Urinary bladder (tissue), 4 donors: ENCODE data around the gene EID1. TPM values are rescaled to one million over a fixed set of nuclear protein-coding genes. Genes with fewer than 3 reads are reported as not detected.
A peak's percentile ranks its signal among the peaks of the same experiment; 100 is the strongest.
"Not testable (repeated sequence)": the region's sequence is repeated elsewhere in the genome, so short reads cannot be mapped to it uniquely, and the experiment has no call there.

Experiments
- DNase-seq: peaks from one replicate; pipeline ENCODE4 v3.0.0-alpha.2; 2015; ENCODE audit errors: extremely low spot score
- H3K27ac ChIP-seq: one replicate; pipeline ENCODE4 v1.5.1; 2013; ENCODE audit warnings: low read depth, mild to moderate bottlenecking, moderate library complexity
- H3K36me3 ChIP-seq: one replicate; pipeline ENCODE4 v1.6.1; 2013; ENCODE audit warnings: mild to moderate bottlenecking, moderate library complexity; ENCODE audit not compliant: insufficient read depth
- H3K4me1 ChIP-seq: one replicate; pipeline ENCODE4 v1.6.1; 2013; ENCODE audit warnings: mild to moderate bottlenecking, moderate library complexity; ENCODE audit not compliant: insufficient read depth
- H3K4me3 ChIP-seq: one replicate; pipeline ENCODE4 v1.5.1; 2013; ENCODE audit warnings: low read depth, low read length
- WGBS: extraction: QIAGEN DNeasy Blood & Tissue Kit; methylation state at CpG from one replicate; pipeline ENCODE4 v1.1.7; 2013; 5-methylcytosine and 5-hydroxymethylcytosine counted together
- polyA plus RNA-seq: library from polyadenylated mRNA; stranded (reverse); fragments of 200-250 nt; gene quantifications from one replicate; pipeline ENCODE4 v1.2.3, GENCODE V29; 2013
- total RNA-seq: library from RNA; depleted of rRNA; stranded (reverse); fragments of >200 nt; gene quantifications from one replicate; pipeline ENCODE4 v1.2.3, GENCODE V29; 2014
- donor health status: healthy with polysubstance abuse.
- donor health status: healthy.

EID1 gene
- 260 TPM for total RNA-seq
- polyA plus RNA-seq: 241 TPM

DNA sequence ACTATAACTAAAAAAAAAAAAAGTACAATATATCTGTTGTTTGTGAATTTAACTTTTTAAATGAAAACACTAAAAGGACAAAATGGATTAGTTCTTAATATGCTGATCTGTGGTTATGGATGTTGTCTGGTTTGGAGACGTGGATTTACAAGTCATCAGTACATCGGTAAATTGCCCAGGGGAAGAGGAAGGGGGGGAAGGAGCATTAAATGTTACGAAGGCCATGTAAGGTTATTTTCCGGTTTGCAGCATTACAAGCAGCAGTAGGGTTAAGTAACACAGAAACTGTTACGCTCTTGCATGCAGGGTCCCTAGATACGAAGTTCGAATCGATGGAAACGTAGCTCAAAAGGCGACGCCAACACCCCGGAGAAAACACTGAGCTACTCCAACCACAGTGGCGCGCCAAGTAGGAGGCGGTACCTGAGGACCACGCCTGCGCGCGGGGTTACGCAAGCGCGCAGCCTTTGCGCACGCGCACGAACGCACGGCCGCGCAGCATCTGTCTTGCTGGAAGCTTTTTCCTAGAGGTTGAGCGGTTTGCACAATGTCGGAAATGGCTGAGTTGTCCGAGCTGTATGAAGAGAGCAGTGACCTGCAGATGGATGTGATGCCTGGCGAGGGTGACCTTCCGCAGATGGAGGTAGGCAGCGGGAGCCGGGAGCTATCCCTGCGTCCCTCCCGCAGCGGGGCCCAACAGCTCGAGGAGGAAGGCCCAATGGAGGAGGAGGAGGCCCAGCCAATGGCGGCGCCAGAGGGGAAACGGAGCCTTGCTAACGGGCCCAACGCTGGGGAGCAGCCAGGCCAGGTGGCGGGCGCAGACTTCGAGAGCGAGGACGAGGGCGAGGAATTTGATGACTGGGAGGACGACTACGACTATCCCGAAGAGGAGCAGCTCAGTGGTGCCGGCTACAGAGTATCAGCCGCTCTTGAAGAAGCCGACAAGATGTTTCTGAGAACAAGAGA, at the start of gene EID1:
TSS of gene EID1 (plus strand) at position 505 of the 966 bp plus-strand sequence. CDS start at position 548, 43 bp downstream.
- peak; percentile 88 for DNase-seq
- no peaks in the 10 kb centered on the region for H3K4me1 ChIP-seq
- peak within 1 kb of the TSS; percentile 57 for H3K27ac ChIP-seq
- no peaks in the 10 kb centered on the region for H3K36me3 ChIP-seq
- peak within 1 kb of the TSS; percentile 64 for H3K4me3 ChIP-seq
- WGBS: under 1% methylated on average over 58 of the region's 58 CpGs

- 81% methylated on average over 4 of the region's 4 CpGs for WGBS
- no peak for DNase-seq
These were observed 49.5 kb upstream of the EID1 start for GRCh38 chr15:48828471-48828870.

DNA sequence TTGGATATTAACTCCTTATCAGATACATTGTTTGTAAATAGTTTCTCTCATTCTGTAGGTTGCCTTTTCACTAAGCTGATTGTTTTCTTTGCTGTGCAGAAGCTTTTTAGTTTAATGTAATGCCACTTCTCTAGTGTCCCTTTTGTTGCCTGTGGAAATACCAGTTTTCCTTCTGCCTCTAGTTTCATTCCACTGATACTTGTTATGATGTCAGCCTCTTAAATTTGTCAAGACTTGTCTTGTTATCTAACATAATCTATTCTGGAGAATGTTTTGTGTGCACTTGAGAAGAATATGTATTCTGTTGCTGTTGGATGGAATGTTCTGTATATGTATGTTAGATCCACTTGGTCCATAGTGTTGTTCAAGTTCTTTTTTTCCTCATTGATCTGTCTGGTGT, 49.0 kb upstream of the EID1 start:
- H3K4me1 ChIP-seq: no peaks in the 10 kb centered on the region
- no peak overlapping the region for H3K27ac ChIP-seq
- no peak overlapping the region for H3K4me3 ChIP-seq
- H3K36me3 ChIP-seq: no peaks in the 10 kb centered on the region
- DNase-seq: peak; percentile 47

More at GRCh38 chr15:48828471-48828870, 49.5 kb upstream of the EID1 start:
- H3K4me3 ChIP-seq: no peak overlapping the region
- no peaks in the 10 kb centered on the region for H3K36me3 ChIP-seq
- no peak overlapping the region for H3K27ac ChIP-seq
- H3K4me1 ChIP-seq: no peaks in the 10 kb centered on the region

DNA sequence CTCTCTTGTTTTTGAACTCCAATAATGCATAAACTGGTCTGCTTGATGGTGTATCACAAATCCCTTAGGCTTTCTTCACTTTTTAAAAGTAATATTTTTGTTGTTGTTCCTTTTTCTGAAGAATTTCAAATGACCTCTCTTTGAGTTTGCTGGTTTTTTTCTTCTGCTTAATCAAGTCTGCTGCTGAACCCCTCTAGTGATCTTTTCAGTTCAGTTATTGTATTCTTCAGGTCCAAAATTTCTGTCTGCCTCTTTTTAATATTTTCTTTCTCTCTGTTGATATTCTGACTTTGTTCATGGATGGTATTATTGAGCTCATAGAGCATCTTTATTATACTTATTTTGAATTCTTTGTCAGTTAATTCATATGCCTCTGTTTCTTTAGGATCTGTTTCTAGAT, 45.3 kb upstream of the EID1 start:
- Histone ChIP-seq H3K4me1 (no peaks in the 10 kb centered on the region), H3K36me3 (no peaks in the 10 kb centered on the region), H3K4me3 (no peak overlapping the region), H3K27ac (no peak overlapping the region)
- no peak for DNase-seq

- Histone ChIP-seq H3K36me3 (no peaks in the 10 kb centered on the region), H3K4me3 (no peak overlapping the region), H3K4me1 (no peaks in the 10 kb centered on the region), H3K27ac (no peak overlapping the region)
- no peak for DNase-seq
These were observed 44.3 kb upstream of the EID1 start for GRCh38 chr15:48833526-48834239.

- DNase-seq: no peak
- no peaks in the 10 kb centered on the region for H3K36me3 ChIP-seq
- H3K4me1 ChIP-seq: no peaks in the 10 kb centered on the region
- H3K4me3 ChIP-seq: no peak overlapping the region
- no peak overlapping the region for H3K27ac ChIP-seq
- WGBS: 91% methylated on average over 5 of the region's 5 CpGs
These were observed 43.2 kb upstream of the EID1 start for GRCh38 chr15:48834756-48835155.

DNA sequence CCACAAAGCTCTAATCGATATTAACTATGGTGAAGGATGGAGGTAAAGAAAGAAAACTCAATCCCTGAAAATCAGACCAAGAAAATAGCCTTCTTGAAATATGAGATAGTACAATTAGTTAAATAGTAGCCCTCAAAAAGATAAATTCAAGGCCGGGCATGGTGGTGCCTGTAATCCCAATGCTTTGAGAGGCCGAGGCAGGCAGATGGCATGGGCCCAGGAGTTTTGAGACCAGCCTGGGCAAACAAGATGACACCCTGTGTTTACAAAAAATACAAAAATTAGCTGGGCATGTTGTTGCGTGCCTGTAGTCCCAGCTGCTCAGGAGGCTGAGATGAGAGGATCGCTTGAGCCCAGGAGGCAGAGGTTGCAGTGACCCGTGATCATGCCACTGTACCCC, 35.4 kb upstream of the EID1 start:
- WGBS: 92% methylated on average over 6 of the region's 6 CpGs
- H3K36me3 ChIP-seq: no peaks in the 10 kb centered on the region
- H3K4me1 ChIP-seq: no peaks in the 10 kb centered on the region
- H3K27ac ChIP-seq: no peak overlapping the region
- no peak for DNase-seq
- H3K4me3 ChIP-seq: no peak overlapping the region

DNA sequence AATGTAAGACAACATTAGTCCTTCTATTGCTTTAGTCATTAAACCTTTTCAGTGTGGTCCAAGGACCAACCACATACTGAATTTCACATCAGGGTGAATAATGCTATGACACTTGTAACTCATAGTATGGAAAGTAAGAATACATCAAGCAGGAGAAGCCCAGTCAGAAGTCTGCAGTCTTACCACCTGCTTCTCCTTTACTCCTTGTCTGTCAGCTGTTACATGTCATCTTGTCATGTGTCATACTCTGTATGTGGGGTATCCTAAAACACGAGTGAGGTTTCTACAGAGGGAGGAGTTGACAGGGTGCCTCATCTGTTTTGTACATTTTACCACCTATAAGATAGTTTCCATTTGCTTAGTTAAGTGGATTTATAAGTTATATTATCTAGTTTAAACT, 32.8 kb upstream of the EID1 start:
- no peaks in the 10 kb centered on the region for H3K36me3 ChIP-seq
- 33% methylated on average over 1 of the region's 1 CpG for WGBS
- H3K27ac ChIP-seq: no peak overlapping the region
- DNase-seq: no peak
- H3K4me3 ChIP-seq: no peak overlapping the region
- no peaks in the 10 kb centered on the region for H3K4me1 ChIP-seq

- Histone ChIP-seq H3K4me3 (no peak overlapping the region), H3K4me1 (no peaks in the 10 kb centered on the region), H3K27ac (no peak overlapping the region), H3K36me3 (no peaks in the 10 kb centered on the region)
- WGBS: 68% methylated on average over 2 of the region's 2 CpGs
- DNase-seq: no peak
These were observed 27.3 kb upstream of the EID1 start for GRCh38 chr15:48850648-48851047.

- DNase-seq: no peak
- Histone ChIP-seq H3K4me1 (no peaks in the 10 kb centered on the region), H3K36me3 (no peaks in the 10 kb centered on the region), H3K27ac (no peak overlapping the region), H3K4me3 (no peak overlapping the region)
These were observed 26.0 kb upstream of the EID1 start for GRCh38 chr15:48851956-48852355.

DNA sequence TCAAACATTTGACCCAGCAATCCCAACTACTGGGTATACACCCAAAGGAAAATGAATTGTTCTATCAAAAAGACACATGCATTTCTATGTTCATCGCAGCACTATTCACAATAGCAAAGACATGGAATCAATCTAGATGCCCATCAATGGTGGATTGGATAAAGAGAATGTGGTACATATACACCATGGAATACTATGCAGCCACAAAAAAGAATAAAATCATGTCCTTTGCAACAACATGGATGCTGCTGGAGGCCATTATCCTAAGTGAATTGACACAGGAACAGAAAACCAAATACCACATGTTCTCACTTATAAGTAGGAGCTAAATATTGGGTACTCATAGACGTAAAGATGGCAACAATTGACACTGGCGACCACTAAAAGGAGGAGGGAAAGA, 23.5 kb upstream of the EID1 start:
- H3K36me3 ChIP-seq, DNase-seq, H3K4me3 ChIP-seq, H3K4me1 ChIP-seq, H3K27ac ChIP-seq: not testable (repeated sequence)
- 98% methylated on average over 3 of the region's 3 CpGs for WGBS

GRCh38 chr15:48855501-48856440, 22.2 kb upstream of the EID1 start:
- DNase-seq: peak; percentile 78
- no peak overlapping the region for H3K4me3 ChIP-seq
- no peaks in the 10 kb centered on the region for H3K4me1 ChIP-seq
- WGBS: 14% methylated on average over 6 of the region's 6 CpGs
- no peaks in the 10 kb centered on the region for H3K36me3 ChIP-seq
- H3K27ac ChIP-seq: no peak overlapping the region

DNA sequence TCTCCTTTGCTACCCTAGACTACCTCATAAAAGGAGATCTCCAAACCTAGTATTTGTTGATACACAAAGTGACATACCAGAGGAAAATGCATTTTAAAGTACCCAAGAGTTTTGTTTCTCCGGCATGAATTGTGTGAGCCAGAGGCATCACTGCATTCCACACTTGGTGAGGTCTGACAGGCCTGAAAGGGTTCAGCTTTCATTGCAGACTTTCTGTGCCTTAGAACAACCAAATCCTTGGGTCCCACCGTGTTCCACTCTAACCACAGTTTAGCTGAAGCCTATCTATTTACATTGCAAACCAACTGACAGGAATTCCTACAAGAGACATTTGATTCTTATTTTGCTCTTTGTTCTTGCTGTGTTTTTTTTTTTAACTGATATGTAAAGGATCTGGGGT, 21.0 kb upstream of the EID1 start:
- Histone ChIP-seq H3K4me1 (no peaks in the 10 kb centered on the region), H3K4me3 (no peak overlapping the region), H3K27ac (no peak overlapping the region), H3K36me3 (no peaks in the 10 kb centered on the region)
- DNase-seq: no peak
- 25% methylated on average over 2 of the region's 2 CpGs for WGBS
